ENCODE measurements around the gene TRIM41. TPM values are rescaled to one million over a fixed set of nuclear protein-coding genes. Genes with fewer than 3 reads are reported as not detected.

Gene TRIM41
- polyA plus RNA-seq, 1 of the 3 experiments (the other 2 are of a cell fraction), result 35.9 TPM

DNA sequence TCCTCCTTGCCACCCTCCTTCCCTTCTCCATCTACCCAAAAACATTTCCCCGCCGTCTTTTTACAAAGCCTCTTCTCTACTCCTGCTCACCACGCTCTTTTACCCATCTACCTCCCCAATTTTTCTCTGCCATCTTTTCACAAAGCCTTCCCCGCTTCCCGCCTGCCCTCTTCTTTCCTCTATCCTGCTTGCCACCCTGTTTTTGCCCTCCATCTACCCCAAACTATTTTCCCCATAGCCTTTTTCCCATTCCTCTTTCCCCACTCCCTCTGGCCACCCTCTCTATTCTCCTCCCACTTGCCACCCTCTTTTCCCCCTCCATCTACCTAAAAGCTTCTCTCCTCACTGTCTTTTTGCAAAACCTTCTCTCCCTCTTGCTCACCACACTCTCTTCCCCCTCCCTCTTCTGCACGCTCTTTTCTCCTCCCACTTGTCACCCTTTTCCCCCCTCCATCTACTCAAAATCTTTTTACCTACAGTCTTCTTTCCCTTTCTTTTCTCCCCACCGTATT is 57.2 kb downstream of the TRIM41 start:
- H3K9me2 ChIP-seq, result no peaks in the 10 kb centered on the region
- DNase-seq, result no peak
- no peaks in the 10 kb centered on the region for H3K9me3 ChIP-seq
- peaks cover 14% of the 10 kb centered on the region for H3F3A ChIP-seq (replicated peaks; ENCODE audit: insufficient read depth)
- peak overlapping the region; percentile 96 for H3K4me2 ChIP-seq
- TF ChIP-seq RCOR1 (IDR thresholded peaks at IDR 0.05; ENCODE audit: low read length), result no peak
- peak; percentile 26; the same call in 1 of the 2 replicates for TF ChIP-seq MXI1 (IDR thresholded peaks at IDR 0.05; ENCODE audit: low read depth, low read length)
- H3K9ac ChIP-seq, result peak overlapping the region; percentile 92
- H3K4me1 ChIP-seq (ENCODE audit: control insufficient read depth in 1 of 2, insufficient read depth in 2 of 2, low read depth in 1 of 2, low read length in 1 of 2), result peaks cover 0 to 9% of the 10 kb centered on the region in 2 experiments; a peak in 1 of 4 replicates
- ChIA-PET POLR2A (interaction anchor here (2.1 kb wide), 1 partner anchor 18 kb away, joined by 20 read pairs; no protein-coding TSS in a partner anchor), CTCF (interaction anchor here (1.8 kb wide), 1 partner anchor 19 kb away, joined by 7 read pairs; the partner anchor contains the start of gene TRIM52)
- H3K79me2 ChIP-seq (ENCODE audit: insufficient read depth), result peaks cover 22% of the 10 kb centered on the region
- H3K27me3 ChIP-seq (ENCODE audit: insufficient read depth), result no peaks in the 10 kb centered on the region
- peak overlapping the region; percentile 70 to 82 for H3K4me3 ChIP-seq (ENCODE audit: low read depth in 2 of 2, low read length in 1 of 2)
- 10% methylated on average over 7 of the region's 7 CpGs for WGBS (ENCODE audit: low lambda C conversion rate)
- H3K27ac ChIP-seq (ENCODE audit: low read depth in 2 of 2, low read length in 1 of 2), result peak overlapping the region; percentile 79 to 86; a peak in 3 of 4 replicates
- peaks cover 6% of the 10 kb centered on the region in 2 experiments for H3K36me3 ChIP-seq (replicated peaks in 1 of 2; ENCODE audit: control insufficient read depth in 1 of 2, insufficient read depth in 2 of 2, low read length in 1 of 2)
- peak overlapping the region; percentile 87; the same call in 1 of the 2 replicates for H2AFZ ChIP-seq (ENCODE audit: low read depth)
- H4K20me1 ChIP-seq (ENCODE audit: insufficient read depth), result peaks cover 26% of the 10 kb centered on the region

DNA sequence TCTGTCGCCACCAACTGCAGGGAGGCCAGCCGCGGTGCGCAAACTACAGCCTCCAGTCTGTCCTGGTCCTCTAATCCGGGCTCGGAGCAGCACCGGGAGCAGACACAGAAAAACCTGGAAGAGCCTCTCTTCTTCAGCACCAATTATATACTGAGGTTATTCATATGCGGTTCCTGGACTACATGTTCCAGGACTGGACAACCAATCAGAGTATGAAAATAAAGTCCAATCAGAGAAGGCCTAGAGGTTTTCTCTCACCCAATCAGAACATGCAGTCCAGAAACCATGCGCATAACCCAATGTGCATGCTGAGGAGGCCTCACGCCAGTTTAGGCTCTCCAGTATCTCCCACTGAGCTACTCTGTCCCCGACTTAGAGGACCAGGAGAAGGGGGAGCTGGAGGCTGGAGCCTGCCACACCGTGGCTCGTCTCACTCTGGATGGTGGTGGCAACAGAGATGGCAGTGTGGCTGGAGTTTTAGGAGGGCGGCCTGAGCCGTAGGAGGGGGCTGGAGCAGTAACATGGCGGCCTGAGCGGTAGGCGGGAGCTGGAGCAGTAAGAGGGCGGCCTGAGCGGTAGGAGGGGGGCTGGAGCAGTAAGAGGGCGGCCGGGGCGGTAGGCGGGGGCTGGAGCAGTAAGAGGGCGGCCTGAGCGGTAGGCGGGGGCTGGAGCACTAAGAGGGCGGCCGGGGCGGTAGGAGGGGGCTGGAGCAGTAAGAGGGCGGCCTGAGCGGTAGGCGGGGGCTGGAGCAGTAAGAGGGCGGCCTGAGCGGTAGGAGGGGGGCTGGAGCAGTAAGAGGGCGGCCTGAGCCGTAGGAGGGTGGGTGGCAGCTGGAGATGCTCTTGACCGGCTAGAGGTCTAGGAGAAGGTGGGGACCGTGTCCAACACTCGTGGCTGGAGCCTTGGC is 58.2 kb downstream of the TRIM41 start:
- TF ChIP-seq GATA2 (CRISPR knock-in tag; IDR thresholded peaks at IDR 0.05) (no peak), EP300 (IDR thresholded peaks at IDR 0.05; ENCODE audit: borderline replicate concordance in 1 of 2, low read depth in 1 of 2, low read length in 1 of 2) (no peak), SIN3A (IDR thresholded peaks at IDR 0.05; ENCODE audit: borderline replicate concordance, low read depth, low read length) (peak; percentile 58), MXI1 (IDR thresholded peaks at IDR 0.05; ENCODE audit: low read depth, low read length) (peak; percentile 88; the same call in 1 of the 2 replicates), TEAD4 (IDR thresholded peaks at IDR 0.05; ENCODE audit: borderline replicate concordance, insufficient read depth) (0 out of 2 replicates have a peak, but pooled peaks have one; percentile 29), IRF3 (IDR thresholded peaks at IDR 0.05; ENCODE audit: low read depth, low read length) (no peak), FOXJ3 (CRISPR knock-in tag; IDR thresholded peaks at IDR 0.05) (no peak), POLR2AphosphoS5 (IDR thresholded peaks at IDR 0.05; ENCODE audit: low read depth, low read length) (peak; percentile 92), RXRA (IDR thresholded peaks at IDR 0.05; ENCODE audit: borderline replicate concordance, low read depth) (no peak), RAD21 (IDR thresholded peaks at IDR 0.05; ENCODE audit: low read length) (no peak), JUND (IDR thresholded peaks at IDR 0.05) (no peak), TAF1 (IDR thresholded peaks at IDR 0.05; ENCODE audit: borderline replicate concordance, low read depth, low read length) (peak; percentile 85), NRF1 (IDR thresholded peaks at IDR 0.05; ENCODE audit: low read depth, low read length) (peak; percentile 64), RFX5 (IDR thresholded peaks at IDR 0.05; ENCODE audit: low read length) (peak; percentile 70), YY1 (IDR thresholded peaks at IDR 0.05; ENCODE audit: low read depth) (peak; percentile 87), FOXM1 (IDR thresholded peaks at IDR 0.05; ENCODE audit: low read depth) (no peak), MAX (IDR thresholded peaks at IDR 0.05; ENCODE audit: low read depth) (peak; percentile 77; the same call in 1 of the 2 replicates), REST (IDR thresholded peaks at IDR 0.05; ENCODE audit: low read depth, low read length) (no peak)
- H3K4me2 ChIP-seq, result peak overlapping the region; percentile 96
- H3K9ac ChIP-seq, result peak overlapping the region; percentile 92
- H3K79me2 ChIP-seq (ENCODE audit: insufficient read depth), result peaks cover 31% of the 10 kb centered on the region
- peak overlapping the region; percentile 70 to 82 for H3K4me3 ChIP-seq (ENCODE audit: low read depth in 2 of 2, low read length in 1 of 2)
- peak; percentile 94 for DNase-seq
- WGBS (ENCODE audit: low lambda C conversion rate), result 14% methylated on average over 37 of the region's 40 CpGs
- no peaks in the 10 kb centered on the region for H3K9me3 ChIP-seq
- ChIA-PET CTCF (interaction anchor here (0.8 to 1.8 kb wide), 3 partner anchors 20 to 97 kb away, joined by 3 to 7 read pairs (median 3); partner anchors contain the start of gene TRIM52), POLR2A (interaction anchor here (0.7 to 2.1 kb wide), 7 partner anchors 19 to 58 kb away, joined by 3 to 20 read pairs (median 5); partner anchors contain the start of gene RACK1)
- peaks cover 0 to 9% of the 10 kb centered on the region in 2 experiments; a peak in 1 of 4 replicates for H3K4me1 ChIP-seq (ENCODE audit: control insufficient read depth in 1 of 2, insufficient read depth in 2 of 2, low read depth in 1 of 2, low read length in 1 of 2)
- H3K27ac ChIP-seq (ENCODE audit: low read depth in 2 of 2, low read length in 1 of 2), result peak overlapping the region; percentile 86 to 97
- no peaks in the 10 kb centered on the region for H3K9me2 ChIP-seq
- H2AFZ ChIP-seq (ENCODE audit: low read depth), result no peak overlapping the region
- peaks cover 7 to 11% of the 10 kb centered on the region in 2 experiments for H3K36me3 ChIP-seq (replicated peaks in 1 of 2; ENCODE audit: control insufficient read depth in 1 of 2, insufficient read depth in 2 of 2, low read length in 1 of 2)
- no peaks in the 10 kb centered on the region for H3K27me3 ChIP-seq (ENCODE audit: insufficient read depth)
- H4K20me1 ChIP-seq (ENCODE audit: insufficient read depth), result peaks cover 34% of the 10 kb centered on the region
- peaks cover 14% of the 10 kb centered on the region for H3F3A ChIP-seq (replicated peaks; ENCODE audit: insufficient read depth)
